ENCODE measurements around the gene GSTT2B. TPM values are rescaled to one million over a fixed set of nuclear protein-coding genes. Genes with fewer than 3 reads are reported as not detected.
"Not testable (repeated sequence)": the region's sequence is repeated elsewhere in the genome, so short reads cannot be mapped to it uniquely, and the experiment has no call there.

Gene GSTT2B
- total RNA-seq, 1 donor from 2014 or later: 2.9 TPM

DNA sequence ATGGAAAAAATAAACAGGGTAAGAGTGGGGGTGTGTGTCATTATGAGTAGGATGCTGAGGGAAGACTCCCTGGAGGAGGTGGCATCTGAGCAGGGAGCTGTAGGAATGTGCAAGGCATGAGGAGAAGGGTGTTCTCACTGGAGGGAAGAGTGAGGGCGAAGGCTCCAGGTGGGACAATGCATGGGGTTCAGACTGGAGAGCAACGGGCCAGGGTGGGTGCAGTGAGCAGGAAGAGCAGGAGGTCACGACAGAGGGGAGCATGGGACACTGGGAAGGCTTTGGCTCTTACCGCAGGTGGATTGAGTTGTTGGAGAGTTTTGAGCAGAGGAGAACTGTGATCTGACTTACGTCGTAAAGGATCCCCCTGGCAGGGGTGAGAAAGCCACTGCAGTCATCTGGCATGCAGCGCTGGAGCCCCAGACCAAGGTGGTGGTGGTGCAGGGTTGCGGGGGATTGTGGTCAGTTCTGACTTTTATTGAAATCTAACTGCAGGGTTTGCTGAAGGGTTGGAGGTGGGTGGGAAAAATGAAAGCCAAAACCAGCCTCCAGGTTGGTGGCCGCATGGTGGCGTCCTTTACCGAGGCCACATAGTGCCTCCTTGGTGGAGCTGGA lies 8.1 kb downstream of the GSTT2B start:
- not testable (repeated sequence) for ATAC-seq; DNase-seq (ENCODE audit: low spot score)

DNA sequence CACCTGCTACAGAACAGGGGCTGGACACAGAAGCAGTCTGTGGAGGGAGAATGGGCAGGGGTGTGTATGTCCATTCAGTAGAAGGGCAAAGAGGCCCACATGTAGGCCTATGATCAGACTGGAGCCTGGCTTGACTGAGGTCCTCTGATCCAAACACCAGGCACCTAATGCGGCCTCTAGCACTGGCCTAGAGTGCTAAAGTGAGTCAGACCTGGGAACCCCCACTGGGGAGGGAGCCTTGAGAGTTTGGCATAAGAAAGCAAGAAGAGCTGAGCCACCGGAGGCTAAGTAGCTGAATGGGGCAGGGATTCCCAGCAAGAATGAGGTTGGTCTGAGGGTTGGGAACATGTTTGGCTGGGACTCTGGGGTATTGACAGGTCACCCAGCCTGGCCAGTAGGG lies 9.6 kb downstream of the GSTT2B start:
- not testable (repeated sequence) for DNase-seq (ENCODE audit: low spot score); ATAC-seq

GRCh38 chr22:23949764-23950163 lies 11.2 kb downstream of the GSTT2B start:
- DNase-seq (ENCODE audit: low spot score); ATAC-seq: not testable (repeated sequence)

GRCh38 chr22:23947391-23947790 lies 13.6 kb downstream of the GSTT2B start:
- not testable (repeated sequence) for ATAC-seq; DNase-seq (ENCODE audit: low spot score)

GRCh38 chr22:23940166-23940565 lies 20.8 kb downstream of the GSTT2B start:
- ATAC-seq; DNase-seq (ENCODE audit: low spot score): not testable (repeated sequence)

DNA sequence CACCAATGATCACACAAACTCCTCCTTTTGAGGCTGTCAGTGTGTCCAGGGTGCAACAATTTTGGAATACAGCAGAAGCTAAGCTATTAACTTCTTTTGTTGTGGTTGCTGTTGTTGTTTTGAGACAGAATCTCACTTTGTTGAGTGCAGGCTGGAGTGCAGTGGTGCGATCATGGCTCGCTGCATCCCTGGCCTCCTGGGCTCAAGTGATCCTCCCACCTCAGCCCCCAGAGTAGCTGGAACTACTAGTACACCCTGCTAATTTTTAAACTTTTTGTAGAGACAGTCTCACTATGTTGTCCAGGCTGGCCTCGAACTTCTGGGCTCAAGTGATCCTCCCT lies 22.0 kb downstream of the GSTT2B start:
- ATAC-seq (no peak), DNase-seq (ENCODE audit: low spot score) (no peak)

GRCh38 chr22:23938328-23939016 lies 22.5 kb downstream of the GSTT2B start:
- ATAC-seq: peak; percentile 22

GRCh38 chr22:23926561-23926960 lies 34.4 kb downstream of the GSTT2B start:
- DNase-seq (ENCODE audit: low spot score) (peak; percentile 43), ATAC-seq (no peak)

More at GRCh38 chr22:23938328-23939016, 22.5 kb downstream of the GSTT2B start:
- no peak for DNase-seq (ENCODE audit: low spot score)

DNA sequence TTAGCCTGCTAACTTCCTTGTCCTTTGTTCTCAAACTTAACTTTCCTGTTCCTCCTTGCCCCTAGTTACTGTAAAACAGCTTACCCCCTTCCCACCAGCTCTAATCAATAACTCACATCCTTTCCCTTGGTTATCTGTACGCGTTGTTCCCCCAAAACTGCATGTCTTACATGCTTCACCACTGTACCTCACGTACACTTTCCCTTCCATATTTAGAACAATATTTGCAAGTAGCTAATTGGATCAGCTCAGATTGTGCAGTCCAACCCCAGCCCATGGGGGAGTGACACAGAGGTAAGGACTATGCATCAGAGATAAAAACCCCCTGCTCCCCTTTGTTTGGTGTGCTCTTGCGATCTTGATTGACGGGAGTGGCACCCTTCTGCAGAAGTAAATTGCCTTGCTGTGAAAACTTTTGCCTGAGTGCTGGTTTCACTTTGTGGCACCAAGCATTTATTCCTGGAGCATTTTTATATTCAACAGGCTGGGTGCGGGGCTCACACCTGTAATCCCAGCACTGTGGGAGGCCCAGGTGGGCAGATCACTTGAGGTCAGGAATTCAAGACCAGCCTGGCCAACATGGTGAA lies 35.9 kb downstream of the GSTT2B start:
- DNase-seq (ENCODE audit: low spot score): no peak

DNA sequence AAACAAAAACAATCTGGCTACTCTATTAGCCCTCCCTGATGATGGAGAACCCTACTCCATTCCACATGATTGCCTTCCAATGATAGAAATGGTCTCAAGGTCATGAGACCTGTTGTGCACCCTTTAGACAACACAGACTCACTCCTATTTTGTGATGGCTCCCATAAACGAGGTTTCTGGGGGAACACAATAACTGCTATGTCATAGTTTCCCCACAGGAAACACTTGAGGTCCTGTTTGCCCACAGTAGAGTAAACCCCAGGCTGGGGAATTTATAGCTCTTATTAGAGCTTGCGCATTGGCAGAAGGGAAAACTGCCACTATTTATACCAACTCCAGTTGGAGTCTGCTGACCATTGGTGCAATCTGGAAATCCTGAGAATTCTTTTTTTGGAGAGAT lies 38.1 kb downstream of the GSTT2B start:
- DNase-seq (ENCODE audit: low spot score) (no peak), ATAC-seq (no peak)

More for the DNA sequence above, 35.9 kb downstream of the GSTT2B start:
- no peak for ATAC-seq

GRCh38 chr22:23921586-23922201 lies 39.3 kb downstream of the GSTT2B start:
- not testable (repeated sequence) for DNase-seq (ENCODE audit: low spot score); ATAC-seq

GRCh38 chr22:23920267-23920611 lies 40.8 kb downstream of the GSTT2B start:
- not testable (repeated sequence) for DNase-seq (ENCODE audit: low spot score)
- peak; percentile 88 for ATAC-seq

GRCh38 chr22:23915290-23915689 lies 45.7 kb downstream of the GSTT2B start:
- DNase-seq (ENCODE audit: low spot score) (peak; percentile 27), ATAC-seq (no peak)

- ATAC-seq (peak; percentile 95), DNase-seq (ENCODE audit: low spot score) (peak; percentile 98)
Observed at GRCh38 chr22:23913661-23914353, 47.2 kb downstream of the GSTT2B start.

DNA sequence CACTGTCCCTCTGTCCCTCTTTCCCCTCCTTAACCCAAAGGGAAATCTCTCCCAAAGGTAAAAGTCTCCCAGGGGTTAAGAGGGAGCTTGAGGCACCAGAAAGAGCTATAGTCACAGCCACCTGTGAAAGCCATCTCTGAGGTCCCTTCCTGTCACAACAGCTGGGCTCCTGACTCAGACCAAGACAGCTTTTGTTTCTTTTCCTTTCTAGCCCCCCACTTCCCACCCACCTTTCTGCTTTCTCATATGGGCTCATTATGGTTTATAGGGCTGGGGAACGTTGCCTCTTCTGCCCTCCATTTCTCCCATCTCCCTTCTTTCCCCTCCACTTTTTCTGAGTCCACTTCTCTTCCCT lies 47.7 kb downstream of the GSTT2B start:
- ATAC-seq: no peak

GRCh38 chr22:23912293-23912903 lies 48.6 kb downstream of the GSTT2B start:
- ATAC-seq (no peak), DNase-seq (ENCODE audit: low spot score) (peak; percentile 34)

More for the DNA sequence above, 47.7 kb downstream of the GSTT2B start:
- DNase-seq (ENCODE audit: low spot score): no peak

- peak; percentile 35 for DNase-seq (ENCODE audit: low spot score)
Observed at GRCh38 chr22:23911318-23911980, 49.5 kb downstream of the GSTT2B start.

GRCh38 chr22:23910496-23911190 lies 50.4 kb downstream of the GSTT2B start:
- ATAC-seq: no peak
- DNase-seq (ENCODE audit: low spot score): peak; percentile 44

More at GRCh38 chr22:23911318-23911980, 49.5 kb downstream of the GSTT2B start:
- ATAC-seq: no peak

DNA sequence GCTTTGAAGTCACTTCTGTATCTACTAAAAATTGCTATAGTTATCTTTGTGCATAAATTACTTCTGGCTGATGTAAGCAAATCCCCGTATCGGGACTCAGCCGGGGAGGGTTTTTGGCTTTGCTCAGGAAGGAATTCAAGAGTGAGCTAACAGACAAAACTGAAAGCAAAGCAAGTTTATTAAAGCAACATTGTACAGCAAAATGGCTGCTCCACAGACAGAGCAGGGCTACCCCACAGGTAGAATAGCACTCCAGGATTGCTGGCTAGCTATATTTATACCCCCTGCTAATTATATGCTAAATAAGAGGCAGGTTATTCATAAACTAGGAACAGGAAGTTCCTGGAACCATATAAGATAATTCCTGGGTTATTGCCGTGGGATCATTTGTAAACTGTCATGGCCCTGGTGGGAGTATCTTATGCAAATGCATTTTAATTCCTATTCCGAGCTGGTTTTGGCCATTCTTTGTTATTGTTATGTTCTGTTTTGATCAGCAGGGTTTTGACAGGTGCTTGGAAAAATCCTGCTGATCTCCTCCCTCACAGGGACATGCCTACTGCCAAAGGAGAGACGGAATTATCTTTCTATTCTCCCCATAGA lies 51.6 kb downstream of the GSTT2B start:
- peak; percentile 29 for DNase-seq (ENCODE audit: low spot score)
- no peak for ATAC-seq
